Gastroesophageal sphincter (tissue), 4 donors: ENCODE measurements around the gene COL15A1. TPM values are rescaled to one million over a fixed set of nuclear protein-coding genes. Genes with fewer than 3 reads are reported as not detected.

Experiments
- ATAC-seq: fragments of 150-250 bp; one replicate; pipeline ENCODE4 v1.9.1; 2016; ENCODE audit warnings: mild to moderate bottlenecking, moderate library complexity
- H3K27ac ChIP-seq, 4 donors: fragments of 200-600 bp; sonication (generic) in 3 of 4; 1 replicate in 3 of 4; 2 replicates in 1 of 4; pipeline ENCODE4 v1.5.1; 2016 to 2019
- H3K27me3 ChIP-seq: fragments of 200-600 bp; sonication (generic); one replicate; pipeline ENCODE4 v1.5.1; 2019
- H3K36me3 ChIP-seq, 2 donors: fragments of 200-600 bp; sonication (generic); one replicate each; pipeline ENCODE4 v1.5.1; 2019; ENCODE audit warnings: control low read depth in 1 of 2
- H3K4me1 ChIP-seq, 3 donors: fragments of 200-600 bp; sonication (generic); 1 replicate in 2 of 3; 2 replicates in 1 of 3; pipeline ENCODE4 v1.5.1; 2016 to 2019; ENCODE audit warnings: control low read depth in 2 of 3
- H3K4me3 ChIP-seq, 2 donors: fragments of 200-600 bp; sonication (generic); one replicate each; pipeline ENCODE4 v1.5.1; 2019; ENCODE audit warnings: mild to moderate bottlenecking in 1 of 2, moderate library complexity in 1 of 2
- H3K9me3 ChIP-seq, 3 donors: fragments of 200-600 bp; sonication (generic); one replicate each; pipeline ENCODE4 v1.5.1; 2017 to 2019; ENCODE audit warnings: control low read depth in 2 of 3
- EP300 ChIP-seq: sonication (generic); formaldehyde crosslinking; IDR thresholded peaks from one replicate; pipeline ENCODE4 v1.6.1; 2017; ENCODE audit warnings: antibody characterized with exemption, mild to moderate bottlenecking
- POLR2A ChIP-seq, 2 donors: fragments of 450-650 bp; IDR thresholded peaks; one replicate each; pipeline ENCODE4 v1.6.1; 2017; ENCODE audit warnings: antibody characterized with exemption in 2 of 2, mild to moderate bottlenecking in 2 of 2, moderate library complexity in 1 of 2
- POLR2AphosphoS5 ChIP-seq: sonication (generic); formaldehyde crosslinking; IDR thresholded peaks from one replicate; pipeline ENCODE4 v1.6.1; 2017; ENCODE audit warnings: antibody characterized with exemption
- WGBS, 2 donors: methylation state at CpG; one replicate each; pipeline ENCODE4 v1.1.5; 2018; ENCODE audit warnings: low coverage in 1 of 2; 5-methylcytosine and 5-hydroxymethylcytosine counted together
- total RNA-seq, 4 donors: library from RNA; depleted of rRNA; stranded (reverse); fragments of >200 nt; gene quantifications; one replicate each; pipeline ENCODE4 v1.1.0, GENCODE V29; 2016
- TF ChIP-seq, protein P1 (sequence below), 4 experiments: fragments of 200-600 bp in 2 of 4; fragments of 450-650 bp in 2 of 4; sonication (generic) in 1 of 4; IDR thresholded peaks; one replicate each; pipeline ENCODE4 v1.5.1; 2017 to 2019; ENCODE audit warnings: antibody characterized with exemption in 4 of 4, mild to moderate bottlenecking in 2 of 4, moderate library complexity in 2 of 4

COL15A1 gene
- total RNA-seq, 4 donors from 2014 or later: 80.5 to 256 (median 97.2) TPM

DNA sequence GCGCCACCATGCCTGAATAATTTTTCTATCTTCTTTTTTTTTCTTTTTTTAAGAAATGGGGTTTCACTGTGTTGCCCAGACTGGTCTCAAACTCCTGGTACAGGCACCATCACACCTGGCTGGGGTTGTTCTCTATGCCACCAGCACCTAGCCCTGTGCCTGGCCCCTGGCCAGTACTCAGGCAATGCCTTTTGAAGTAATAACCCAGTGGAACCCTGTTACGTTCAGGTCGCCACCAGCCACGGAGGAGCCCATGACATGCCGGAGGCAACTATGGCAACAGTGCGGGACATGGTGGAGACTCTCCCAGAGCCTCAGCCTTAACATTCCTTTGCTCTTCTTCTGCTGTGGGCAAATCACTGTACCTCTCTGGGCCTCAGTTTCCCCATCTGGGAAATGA is 14.1 kb downstream of the COL15A1 start:
- TF ChIP-seq, protein P1, sequence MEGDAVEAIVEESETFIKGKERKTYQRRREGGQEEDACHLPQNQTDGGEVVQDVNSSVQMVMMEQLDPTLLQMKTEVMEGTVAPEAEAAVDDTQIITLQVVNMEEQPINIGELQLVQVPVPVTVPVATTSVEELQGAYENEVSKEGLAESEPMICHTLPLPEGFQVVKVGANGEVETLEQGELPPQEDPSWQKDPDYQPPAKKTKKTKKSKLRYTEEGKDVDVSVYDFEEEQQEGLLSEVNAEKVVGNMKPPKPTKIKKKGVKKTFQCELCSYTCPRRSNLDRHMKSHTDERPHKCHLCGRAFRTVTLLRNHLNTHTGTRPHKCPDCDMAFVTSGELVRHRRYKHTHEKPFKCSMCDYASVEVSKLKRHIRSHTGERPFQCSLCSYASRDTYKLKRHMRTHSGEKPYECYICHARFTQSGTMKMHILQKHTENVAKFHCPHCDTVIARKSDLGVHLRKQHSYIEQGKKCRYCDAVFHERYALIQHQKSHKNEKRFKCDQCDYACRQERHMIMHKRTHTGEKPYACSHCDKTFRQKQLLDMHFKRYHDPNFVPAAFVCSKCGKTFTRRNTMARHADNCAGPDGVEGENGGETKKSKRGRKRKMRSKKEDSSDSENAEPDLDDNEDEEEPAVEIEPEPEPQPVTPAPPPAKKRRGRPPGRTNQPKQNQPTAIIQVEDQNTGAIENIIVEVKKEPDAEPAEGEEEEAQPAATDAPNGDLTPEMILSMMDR (IDR thresholded peaks at IDR 0.05): no peak
- TF ChIP-seq EP300 (no peak), POLR2AphosphoS5 (no peak), POLR2A (IDR thresholded peaks at IDR 0.05) (no peak)
- Histone ChIP-seq H3K4me3 (no peak overlapping the region), H3K9me3 (peaks cover 0 to 8% (median 0%) of the 10 kb centered on the region in 3 donors), H3K4me1 (peaks cover 15 to 90% (median 56%) of the 10 kb centered on the region in 3 donors), H3K36me3 (no peaks in the 10 kb centered on the region), H3K27ac (peak overlapping the region; percentile 56 to 93 (median 90)), H3K27me3 (no peaks in the 10 kb centered on the region)
- no peak for ATAC-seq
- WGBS, 2 donors: 60 to 100% methylated on average over 1 to 5 of the region's 6 CpGs

DNA sequence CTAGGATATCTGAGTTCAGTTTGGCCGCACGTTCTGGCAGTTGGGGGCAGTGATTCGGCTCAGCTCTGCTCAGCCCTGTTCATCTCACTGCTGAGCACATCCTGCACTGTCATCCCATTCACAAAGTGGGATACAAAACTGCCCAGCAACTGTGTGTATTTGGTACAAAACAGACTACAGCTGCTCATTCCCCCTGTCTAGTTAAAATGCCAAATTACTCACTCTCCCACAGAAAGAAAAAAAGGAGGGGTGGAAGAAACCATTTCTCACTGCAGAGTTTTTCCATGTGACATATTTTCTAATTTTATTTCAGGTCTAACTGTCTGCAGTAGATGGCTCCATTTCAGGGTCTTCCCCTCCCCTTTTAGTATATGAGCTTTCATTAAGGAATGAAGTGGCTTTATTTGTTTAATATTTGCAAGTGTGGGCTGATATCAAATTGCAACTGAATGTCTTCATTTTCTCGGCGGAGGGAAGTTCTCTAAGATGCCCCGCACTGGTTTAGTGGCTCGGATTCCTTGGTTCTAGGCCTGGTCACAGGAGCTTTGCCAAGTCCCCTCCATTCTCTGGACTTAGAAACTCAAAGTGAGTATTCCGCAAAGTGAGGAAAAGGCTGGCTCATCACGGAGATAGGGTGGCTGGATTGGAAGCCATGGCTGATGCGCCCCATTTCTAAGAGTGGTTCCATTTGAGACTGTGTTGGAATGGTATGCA is 14.7 kb downstream of the COL15A1 start:
- Histone ChIP-seq H3K9me3 (peaks cover 0 to 8% (median 0%) of the 10 kb centered on the region in 3 donors), H3K4me1 (peaks cover 16 to 93% (median 58%) of the 10 kb centered on the region in 3 donors), H3K36me3 (no peaks in the 10 kb centered on the region), H3K4me3 (peak overlapping the region in 1 of 2 donors; percentile 23), H3K27ac (peak overlapping the region; percentile 56 to 93 (median 90)), H3K27me3 (no peaks in the 10 kb centered on the region)
- TF ChIP-seq POLR2AphosphoS5 (peak; percentile 84), POLR2A (IDR thresholded peaks at IDR 0.05) (no peak), EP300 (no peak)
- TF ChIP-seq, protein P1 (IDR thresholded peaks at IDR 0.05): no peak
- 24 to 33% methylated on average over 5 to 6 of the region's 10 CpGs for WGBS, 2 donors
- peak; percentile 87 for ATAC-seq

DNA sequence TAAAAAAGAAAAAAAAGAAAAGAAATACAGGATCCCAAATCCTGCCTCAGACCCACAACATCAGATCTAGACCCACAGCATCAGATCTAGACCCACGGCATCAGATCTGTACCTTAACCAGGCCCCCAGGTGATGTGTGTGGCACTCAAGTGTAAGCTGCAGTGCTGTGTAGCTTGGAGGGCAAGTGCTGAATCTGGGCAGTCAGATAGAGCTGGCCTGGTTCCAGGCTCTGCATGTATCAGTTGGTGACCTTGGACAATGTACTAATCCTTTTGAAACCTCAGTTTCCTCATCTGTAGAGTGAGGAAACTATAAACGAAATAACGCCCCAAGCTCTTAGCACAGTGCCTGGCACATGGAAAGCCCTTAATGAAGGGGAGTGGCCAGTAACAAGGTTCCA is 16.7 kb downstream of the COL15A1 start:
- H3K27ac ChIP-seq: peak overlapping the region; percentile 56 to 93 (median 90)

DNA sequence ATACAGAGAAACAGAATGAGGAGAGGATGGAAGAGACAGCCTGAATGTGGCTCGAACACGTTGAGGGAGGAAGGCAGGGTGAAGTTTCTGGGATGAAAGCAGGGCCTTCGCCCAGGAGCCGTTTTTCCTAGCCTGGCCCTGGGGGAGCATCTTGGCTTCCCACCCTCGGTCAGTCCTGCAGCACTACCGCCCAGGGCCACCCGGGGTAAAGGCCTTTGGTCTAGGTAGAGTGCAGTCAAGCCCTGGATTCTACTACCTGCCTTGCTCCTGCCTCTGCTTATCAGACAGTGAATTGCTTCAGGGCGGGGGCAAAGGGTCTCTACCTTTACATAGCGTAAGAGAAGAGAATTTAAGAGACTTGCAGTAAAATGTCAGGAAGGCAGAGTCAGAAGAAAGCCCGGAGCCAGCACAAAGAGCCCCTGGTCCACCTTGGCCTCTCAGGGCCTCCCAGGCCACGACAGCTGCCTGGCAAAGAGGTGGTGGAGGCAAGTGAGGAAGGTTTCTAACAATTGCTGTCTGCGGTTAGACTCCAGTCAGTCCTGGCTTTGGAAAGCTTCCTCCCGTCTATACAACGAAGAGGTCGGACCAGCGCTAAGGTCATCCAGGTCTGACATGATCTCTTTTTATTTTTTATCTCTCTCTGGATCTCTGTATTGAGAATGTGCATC is 17.9 kb downstream of the COL15A1 start:
- H3K9me3 ChIP-seq: peaks cover 0 to 8% (median 0%) of the 10 kb centered on the region in 3 donors
- ATAC-seq: no peak
- WGBS, 2 donors: 72 to 87% methylated on average over 3 to 7 of the region's 16 CpGs
- TF ChIP-seq EP300: no peak
- TF ChIP-seq, protein P1 (IDR thresholded peaks at IDR 0.05): peak in 1 of 4 experiments; percentile 9
- H3K4me3 ChIP-seq: no peak overlapping the region
- no peaks in the 10 kb centered on the region for H3K36me3 ChIP-seq
- no peaks in the 10 kb centered on the region for H3K27me3 ChIP-seq
- peaks cover 24 to 98% (median 58%) of the 10 kb centered on the region in 3 donors for H3K4me1 ChIP-seq
- peak overlapping the region; percentile 34 to 93 (median 90) for H3K27ac ChIP-seq

More for the DNA sequence above, 16.7 kb downstream of the COL15A1 start:
- TF ChIP-seq, protein P1 (IDR thresholded peaks at IDR 0.05): no peak
- TF ChIP-seq POLR2AphosphoS5: no peak
- Histone ChIP-seq H3K27me3 (no peaks in the 10 kb centered on the region), H3K9me3 (peaks cover 0 to 8% (median 0%) of the 10 kb centered on the region in 3 donors), H3K4me1 (peaks cover 15 to 93% (median 52%) of the 10 kb centered on the region in 3 donors), H3K36me3 (no peaks in the 10 kb centered on the region), H3K4me3 (no peak overlapping the region)
- WGBS, 2 donors: 76 to 86% methylated on average over 2 to 3 of the region's 3 CpGs
- no peak for ATAC-seq
